Heart right ventricle (tissue), 16 donors: ENCODE measurements around the gene ODF4. TPM values are rescaled to one million over a fixed set of nuclear protein-coding genes. Genes with fewer than 3 reads are reported as not detected.
"Not testable (repeated sequence)": the region's sequence is repeated elsewhere in the genome, so short reads cannot be mapped to it uniquely, and the experiment has no call there.

Experiments used
- ATAC-seq, 8 donors: fragments of 200-7000 bp; cut with Tn5 transposase; one replicate each; pipeline ENCODE4 v1.9.1; 2020; ENCODE audit warnings: mild to moderate bottlenecking in 8 of 8, moderate library complexity in 8 of 8, moderate number of reproducible peaks in 1 of 8
- DNase-seq, 2 donors: peaks; one replicate each; pipeline ENCODE4 v3.0.0-alpha.2; 2020
- H3K27ac ChIP-seq, 10 donors: fragments of 200-600 bp; sonication (generic) in 2 of 10; one replicate each; pipeline versions ENCODE4 v1.5.0 to v1.8.0; 2020 to 2022; ENCODE audit warnings: mild to moderate bottlenecking in 3 of 10
- H3K27me3 ChIP-seq, 7 donors: fragments of 200-600 bp; one replicate each; pipeline ENCODE4 v1.8.0; 2021 to 2022; ENCODE audit warnings: mild to moderate bottlenecking in 2 of 7
- H3K36me3 ChIP-seq, 9 donors: fragments of 200-600 bp; sonication (generic) in 1 of 9; one replicate each; pipeline versions ENCODE4 v1.5.0 to v1.8.0; 2020 to 2022; ENCODE audit warnings: mild to moderate bottlenecking in 2 of 9
- H3K4me1 ChIP-seq, 9 donors: fragments of 200-600 bp; sonication (generic) in 1 of 9; one replicate each; pipeline versions ENCODE4 v1.5.0 to v1.8.0; 2020 to 2022; ENCODE audit warnings: mild to moderate bottlenecking in 4 of 9
- H3K4me3 ChIP-seq, 10 donors: fragments of 200-600 bp; sonication (generic) in 2 of 10; one replicate each; pipeline versions ENCODE4 v1.5.0 to v1.8.0; 2020 to 2022; ENCODE audit warnings: mild to moderate bottlenecking in 7 of 10, moderate library complexity in 2 of 10
- H3K9me3 ChIP-seq, 11 donors: fragments of 200-600 bp in 10 of 11; sonication (generic) in 2 of 11; one replicate each; pipeline versions ENCODE4 v1.5.0 to v1.8.0; 2013 to 2022; ENCODE audit warnings: mild to moderate bottlenecking in 2 of 11, control low read depth in 1 of 11, moderate library complexity in 1 of 11
- CTCF ChIP-seq, 9 donors: fragments of 200-600 bp; sonication (generic) in 2 of 9; IDR thresholded peaks; one replicate each; pipeline versions ENCODE4 v1.5.0 to v1.8.0; 2021 to 2022; ENCODE audit warnings: antibody characterized with exemption in 9 of 9, mild to moderate bottlenecking in 5 of 9, moderate library complexity in 1 of 9
- WGBS, 2 donors: extraction: QIAGEN DNeasy Blood & Tissue Kit; methylation state at CpG; one replicate each; pipeline ENCODE4 v1.1.7; 2013; ENCODE audit warnings: inconsistent platforms in 1 of 2; 5-methylcytosine and 5-hydroxymethylcytosine counted together
- intact Hi-C, 10 donors: fragments of 100-400 bp; cut with DNase I; formaldehyde crosslinking; loops; one replicate each; pipeline versions ENCODE4 v1.11.1 to v1.14.2; 2022
- polyA plus RNA-seq, 2 donors: library from polyadenylated mRNA; stranded (reverse); fragments of 200-250 nt; gene quantifications; one replicate each; pipeline ENCODE4 v1.2.3, GENCODE V29; 2013
- total RNA-seq, 10 donors: library from RNA; stranded (reverse); fragmentation: NEBNext Ultra II Directional in 3 of 10; extraction: Animal tissue kit (Norgen Biotek cat#: 25700) in 3 of 10; gene quantifications; one replicate each; pipeline versions ENCODE4 v1.2.1 to v1.2.4, GENCODE V29; 2021 to 2023
- donor health status: Arrhythmogenic right ventricular cardiomyopathy.
- donor health status: ischemic (EF 13 %, LVEDD 7.1; RV severe dilation, severe dysfunction).
- donor health status: healthy with polysubstance abuse.
- donor health status: DM: no; HTN: yes; CAD: no.
- donor health status: DM: no; HTN: no; CAD: no.
- donor health status: ischemic (EF 25% LVEDD 6.9; RV normal size, moderate dysfunction).
- donor health status: ischemic (EF 25% LVEDD 5.7; RV mildly dilated, moderate dysfunction).
- donor health status: healthy.
- donor health status: DM: yes; HTN: yes; CAD: no.
- donor health status: Ischemic cardiomyopathy.
- donor health status: ischemic (EF 35%, LVEDD 5.7; RV mildly dilated, moderate dysfunction).
- donor health status: nonischemic (EF 11% LVEDD 7.7; RV severe dilation, severe dysfunction).
- donor health status: DM: yes; HTN: yes; CAD: no.
- donor health status: PGD.
- donor health status: ischemic (EF 29% LVEDD 5.4; RV normal size, mild dysfunction).
- donor health status: nonischemic (EF 23%, LVEDD 6.1; RV moderate dilation, normal function).

Gene ODF4
- total and polyA plus RNA-seq, 12 donors = not detected

DNA sequence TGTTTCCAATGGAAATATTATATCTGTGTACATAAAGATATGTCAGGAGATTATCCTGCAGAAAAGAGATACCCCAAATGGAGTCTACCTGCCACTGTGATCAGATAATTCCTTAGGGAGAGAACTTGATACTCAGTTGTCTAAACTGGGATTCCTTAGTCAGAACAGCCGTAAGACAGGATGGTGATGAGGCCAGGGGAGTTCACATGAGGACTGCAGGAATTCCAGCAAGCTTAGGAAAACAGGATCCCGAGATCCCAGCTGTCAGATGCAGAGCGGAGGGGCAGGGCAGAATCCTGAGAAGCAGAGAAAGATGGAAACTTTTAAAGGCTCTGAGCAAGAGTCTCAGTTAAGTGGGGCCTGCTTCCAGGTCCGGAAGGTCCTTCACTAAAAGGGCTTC is 32.1 kb downstream of the ODF4 start:
- Histone ChIP-seq H3K36me3 (peaks cover 0 to 50% (median 15%) of the 10 kb centered on the region in 9 donors), H3K4me1 (peaks cover 3 to 45% (median 35%) of the 10 kb centered on the region in 9 donors), H3K27me3 (no peaks in the 10 kb centered on the region), H3K27ac (peak overlapping the region in 8 of 10 donors; percentile 23 to 64 (median 40)), H3K9me3 (no peaks in the 10 kb centered on the region), H3K4me3 (no peak overlapping the region)
- intact Hi-C loops = loop anchor here in 1 of 10 donors (10.0 kb wide), 1 partner anchor 147 kb away; no protein-coding TSS in a partner anchor
- ATAC-seq (peak in 2 of 8 donors; percentile 7 to 38), DNase-seq (no peak)
- 51 to 55% methylated on average over 4 of the region's 4 CpGs for WGBS, 2 donors
- TF ChIP-seq CTCF (IDR thresholded peaks at IDR 0.05) = no peak

- peak overlapping the region in 6 of 10 donors; percentile 27 to 64 (median 40) for H3K27ac ChIP-seq
Observed at GRCh38 chr17:8372422-8372821, 32.8 kb downstream of the ODF4 start.

GRCh38 chr17:8373856-8374255 is 34.2 kb downstream of the ODF4 start:
- intact Hi-C loops = loop anchor here in 1 of 10 donors (10.0 kb wide), 1 partner anchor 149 kb away; no protein-coding TSS in a partner anchor
- peaks cover 0 to 58% (median 26%) of the 10 kb centered on the region in 9 donors for H3K36me3 ChIP-seq
- not testable (repeated sequence) for DNase-seq, H3K4me3 ChIP-seq, H3K27ac ChIP-seq, H3K27me3 ChIP-seq, H3K9me3 ChIP-seq, ATAC-seq
- peaks cover 3 to 47% (median 39%) of the 10 kb centered on the region in 9 donors for H3K4me1 ChIP-seq
- WGBS, 2 donors = 95 to 99% methylated on average over 20 to 24 of the region's 26 CpGs

More at GRCh38 chr17:8372422-8372821, 32.8 kb downstream of the ODF4 start:
- no peak for ATAC-seq
- WGBS, 2 donors = 86 to 87% methylated on average over 7 of the region's 7 CpGs
- Histone ChIP-seq H3K36me3 (peaks cover 0 to 54% (median 16%) of the 10 kb centered on the region in 9 donors), H3K9me3 (no peaks in the 10 kb centered on the region), H3K4me3 (no peak overlapping the region), H3K27me3 (no peaks in the 10 kb centered on the region), H3K4me1 (peaks cover 3 to 47% (median 36%) of the 10 kb centered on the region in 9 donors)
- no peak for TF ChIP-seq CTCF (IDR thresholded peaks at IDR 0.05)
- intact Hi-C loops = loop anchor here in 1 of 10 donors (10.0 kb wide), 1 partner anchor 148 kb away; no protein-coding TSS in a partner anchor
- DNase-seq = no peak

GRCh38 chr17:8375738-8376259 is 36.2 kb downstream of the ODF4 start:
- TF ChIP-seq CTCF (IDR thresholded peaks at IDR 0.05) = no peak
- DNase-seq (no peak), ATAC-seq (peak in 7 of 8 donors; percentile 3 to 45 (median 17))
- Histone ChIP-seq H3K27me3 (no peaks in the 10 kb centered on the region), H3K4me3 (peak overlapping the region; percentile 47 to 89 (median 76)), H3K27ac (peak overlapping the region; percentile 89 to 97 (median 94)), H3K9me3 (no peaks in the 10 kb centered on the region), H3K4me1 (peaks cover 3 to 60% (median 42%) of the 10 kb centered on the region in 9 donors), H3K36me3 (peaks cover 0 to 58% (median 35%) of the 10 kb centered on the region in 9 donors)
- 10 to 12% methylated on average over 18 of the region's 18 CpGs for WGBS, 2 donors
- intact Hi-C loops = loop anchor here in 3 of 10 donors (5.0 to 10.0 kb wide), 3 partner anchors 48 to 151 kb away; partner anchors contain the start of gene ARHGEF15 (in 1 of the 3)
